Activated CD8-positive, alpha-beta memory T cell treated with anti-CD3 and anti-CD28 coated beads, Interleukin-2, amount 50 U/mL, for 4 hours (primary cell): ENCODE results near the gene EIF5A.

Experiments used
- DNase-seq: peaks from one replicate; pipeline ENCODE4 v3.0.0-alpha.2; 2020

Gene EIF5A

GRCh38 chr17:7357381-7357780 is 50.0 kb downstream of the EIF5A start:
- no peak for DNase-seq

- DNase-seq: no peak
These were observed 54.5 kb downstream of the EIF5A start for GRCh38 chr17:7361906-7362305.
